Neural progenitor cell (in vitro differentiated cells): ENCODE results near the gene IQGAP1. TPM values are rescaled to one million over a fixed set of nuclear protein-coding genes. Genes with fewer than 3 reads are reported as not detected.
"Not testable (repeated sequence)": the region's sequence is repeated elsewhere in the genome, so short reads cannot be mapped to it uniquely, and the experiment has no call there.

ENCODE experiments used
- DNase-seq: peaks from one replicate; pipeline ENCODE4 v3.0.0-alpha.2; 2016; ENCODE audit warnings: low spot score
- H2AFZ ChIP-seq: fragments of 200-600 bp; sonication (generic); replicated peaks from 2 replicates; pipeline ENCODE4 v1.6.1; 2016; ENCODE audit warnings: antibody characterized with exemption
- H3F3A ChIP-seq: fragments of 200-600 bp; sonication (generic); 2 replicates; pipeline ENCODE4 v1.6.1; 2016; ENCODE audit warnings: antibody characterized with exemption, low read depth
- H3K27ac ChIP-seq: fragments of 200-600 bp; sonication (generic); 2 replicates; pipeline ENCODE4 v1.5.1; 2016; ENCODE audit warnings: mild to moderate bottlenecking
- H3K27me3 ChIP-seq: fragments of 200-600 bp; sonication (generic); 2 replicates; pipeline ENCODE4 v1.6.1; 2016; ENCODE audit warnings: mild to moderate bottlenecking, moderate library complexity
- H3K36me3 ChIP-seq: fragments of 200-600 bp; sonication (generic); 2 replicates; pipeline ENCODE4 v1.5.1; 2016
- H3K4me1 ChIP-seq: fragments of 200-600 bp; sonication (generic); 2 replicates; pipeline ENCODE4 v1.6.1; 2016; ENCODE audit warnings: mixed run types
- H3K4me2 ChIP-seq: fragments of 200-600 bp; sonication (generic); 2 replicates; pipeline ENCODE4 v1.6.1; 2016
- H3K4me3 ChIP-seq: fragments of 200-600 bp; sonication (generic); 2 replicates; pipeline ENCODE4 v1.5.1; 2016
- H3K79me2 ChIP-seq: fragments of 200-600 bp; sonication (generic); 2 replicates; pipeline ENCODE4 v1.6.1; 2016; ENCODE audit warnings: low read depth
- H3K9ac ChIP-seq: fragments of 200-600 bp; sonication (generic); 2 replicates; pipeline ENCODE4 v1.6.1; 2016
- H3K9me3 ChIP-seq: fragments of 200-600 bp; sonication (generic); 2 replicates; pipeline ENCODE4 v1.5.1; 2016; ENCODE audit warnings: low read depth
- H4K20me1 ChIP-seq: fragments of 200-600 bp; sonication (generic); 2 replicates; pipeline ENCODE4 v1.6.1; 2016; ENCODE audit warnings: low read depth
- H3K27ac Mint-ChIP-seq: 3 replicates; pipeline ENCODE4 v1.8.0; 2021; ENCODE audit warnings: mixed read lengths
- H3K27me3 Mint-ChIP-seq: 2 replicates; pipeline ENCODE4 v1.8.0; 2022; ENCODE audit warnings: low read depth, mild to moderate bottlenecking, inconsistent platforms, moderate library complexity, mixed read lengths; ENCODE audit not compliant: insufficient read depth
- H3K36me3 Mint-ChIP-seq: 3 replicates; pipeline ENCODE4 v1.8.0; 2021; ENCODE audit warnings: mixed read lengths
- H3K4me1 Mint-ChIP-seq: 3 replicates; pipeline ENCODE4 v1.8.0; 2021; ENCODE audit warnings: mixed read lengths
- H3K4me3 Mint-ChIP-seq: 3 replicates; pipeline ENCODE4 v1.8.0; 2021; ENCODE audit warnings: mild to moderate bottlenecking, moderate library complexity, mixed read lengths
- H3K9me3 Mint-ChIP-seq: 3 replicates; pipeline ENCODE4 v1.8.0; 2020; ENCODE audit warnings: mixed read lengths
- CTCF ChIP-seq: fragments of 200-600 bp; sonication (generic); IDR thresholded peaks from 2 replicates; pipeline ENCODE4 v1.5.1; 2017; ENCODE audit warnings: antibody characterized with exemption, mild to moderate bottlenecking
- EZH2 ChIP-seq: fragments of 200-600 bp; sonication (generic); IDR thresholded peaks from 2 replicates; pipeline ENCODE4 v1.6.1; 2017; ENCODE audit warnings: antibody characterized with exemption, mild to moderate bottlenecking, moderate library complexity
- EZH2phosphoT487 ChIP-seq: fragments of 200-600 bp; sonication (generic); IDR thresholded peaks from 2 replicates; pipeline ENCODE4 v1.6.1; 2017; ENCODE audit warnings: antibody characterized with exemption
- total RNA-seq: library from RNA; depleted of rRNA; stranded (reverse); fragments of >200 nt; gene quantifications from 2 replicates; pipeline ENCODE4 v1.2.3, GENCODE V29; 2015; ENCODE audit warnings: low replicate concordance

IQGAP1 gene
- total RNA-seq, 1 donor from 2014 or later: 44.8 TPM

- no peaks in the 10 kb centered on the region for H3K79me2 ChIP-seq
- H3K36me3 ChIP-seq: no peaks in the 10 kb centered on the region
- no peak overlapping the region for H3K4me3 Mint-ChIP-seq
- H3K36me3 Mint-ChIP-seq: no peaks in the 10 kb centered on the region
- no peak overlapping the region for H3K4me2 ChIP-seq
- H3K4me1 Mint-ChIP-seq: no peaks in the 10 kb centered on the region
- H3K27ac ChIP-seq: no peak overlapping the region
- H3K27ac Mint-ChIP-seq: no peak overlapping the region
- H4K20me1 ChIP-seq: no peaks in the 10 kb centered on the region
- DNase-seq: no peak
- TF ChIP-seq EZH2 (no peak), CTCF (no peak), EZH2phosphoT487 (no peak)
- H3F3A ChIP-seq: no peaks in the 10 kb centered on the region
- H3K4me1 ChIP-seq: no peaks in the 10 kb centered on the region
- H2AFZ ChIP-seq: no peak overlapping the region
- peaks cover 4% of the 10 kb centered on the region for H3K27me3 Mint-ChIP-seq
- no peak overlapping the region for H3K4me3 ChIP-seq
- H3K9me3 ChIP-seq: no peaks in the 10 kb centered on the region
- no peak overlapping the region for H3K9ac ChIP-seq
- H3K9me3 Mint-ChIP-seq: no peaks in the 10 kb centered on the region
- H3K27me3 ChIP-seq: no peaks in the 10 kb centered on the region
These were observed 131.6 kb downstream of the IQGAP1 start for GRCh38 chr15:90519688-90520087.

- Mint-ChIP-seq H3K27me3 (peaks cover 4% of the 10 kb centered on the region), H3K9me3 (no peaks in the 10 kb centered on the region), H3K4me3 (no peak overlapping the region), H3K27ac (no peak overlapping the region), H3K4me1 (no peaks in the 10 kb centered on the region), H3K36me3 (no peaks in the 10 kb centered on the region)
- Histone ChIP-seq H3K79me2 (no peaks in the 10 kb centered on the region), H3K27ac (no peak overlapping the region), H3K4me3 (no peak overlapping the region), H3K4me2 (no peak overlapping the region), H2AFZ (no peak overlapping the region), H4K20me1 (no peaks in the 10 kb centered on the region), H3K9ac (no peak overlapping the region), H3K27me3 (no peaks in the 10 kb centered on the region), H3K4me1 (no peaks in the 10 kb centered on the region), H3K9me3 (no peaks in the 10 kb centered on the region), H3K36me3 (no peaks in the 10 kb centered on the region), H3F3A (no peaks in the 10 kb centered on the region)
- TF ChIP-seq EZH2: no peak
- no peak for TF ChIP-seq CTCF
- TF ChIP-seq EZH2phosphoT487: no peak
- DNase-seq: no peak
These were observed 132.3 kb downstream of the IQGAP1 start for GRCh38 chr15:90520365-90520764.

GRCh38 chr15:90523373-90523772 is 135.3 kb downstream of the IQGAP1 start:
- no peak overlapping the region for H3K4me2 ChIP-seq
- H3K4me3 ChIP-seq: no peak overlapping the region
- TF ChIP-seq CTCF (no peak), EZH2 (no peak), EZH2phosphoT487 (no peak)
- H3K27me3 Mint-ChIP-seq: peaks cover 4% of the 10 kb centered on the region
- H3K4me3 Mint-ChIP-seq: no peak overlapping the region
- H3K27me3 ChIP-seq: peaks cover 11% of the 10 kb centered on the region
- H3K36me3 ChIP-seq: no peaks in the 10 kb centered on the region
- no peak overlapping the region for H2AFZ ChIP-seq
- no peaks in the 10 kb centered on the region for H3K9me3 ChIP-seq
- no peaks in the 10 kb centered on the region for H4K20me1 ChIP-seq
- no peaks in the 10 kb centered on the region for H3K4me1 ChIP-seq
- H3K79me2 ChIP-seq: no peaks in the 10 kb centered on the region
- H3K27ac Mint-ChIP-seq: no peak overlapping the region
- peaks cover 2% of the 10 kb centered on the region for H3K4me1 Mint-ChIP-seq
- no peaks in the 10 kb centered on the region for H3K36me3 Mint-ChIP-seq
- no peak overlapping the region for H3K27ac ChIP-seq
- no peaks in the 10 kb centered on the region for H3F3A ChIP-seq
- no peaks in the 10 kb centered on the region for H3K9me3 Mint-ChIP-seq
- no peak for DNase-seq
- H3K9ac ChIP-seq: no peak overlapping the region

- not testable (repeated sequence) for H3K36me3 Mint-ChIP-seq, H3K4me3 Mint-ChIP-seq, H3K9me3 ChIP-seq, H3K4me1 ChIP-seq, H2AFZ ChIP-seq, DNase-seq, H3K79me2 ChIP-seq, H3K27me3 Mint-ChIP-seq, H3K9me3 Mint-ChIP-seq, H3K27ac ChIP-seq, H3K4me1 Mint-ChIP-seq, H3K27ac Mint-ChIP-seq, H3F3A ChIP-seq, H3K4me3 ChIP-seq, H3K9ac ChIP-seq, H3K36me3 ChIP-seq, H3K4me2 ChIP-seq, H4K20me1 ChIP-seq
- peaks cover 19% of the 10 kb centered on the region for H3K27me3 ChIP-seq
These were observed 136.2 kb downstream of the IQGAP1 start for GRCh38 chr15:90524018-90524803.
